GM06990 (cell line): ENCODE results near the gene BACH2.

Experiments
- DNase-seq: peaks from one replicate; pipeline ENCODE4 v3.0.0-alpha.2; 2011; ENCODE audit not compliant: insufficient read length; ENCODE audit errors: extremely low read depth
- H3K27me3 ChIP-seq: replicated peaks from 2 replicates; pipeline ENCODE4 v1.6.0; 2011; ENCODE audit warnings: low read length; ENCODE audit not compliant: control insufficient read depth, insufficient read depth
- H3K36me3 ChIP-seq: 2 replicates; pipeline ENCODE4 v1.5.1; 2011; ENCODE audit warnings: low read length; ENCODE audit not compliant: control insufficient read depth, insufficient read depth
- H3K4me3 ChIP-seq: replicated peaks from 2 replicates; pipeline ENCODE4 v1.5.1; 2011; ENCODE audit warnings: low read depth, mild to moderate bottlenecking, control low read depth, low read length
- CTCF ChIP-seq: IDR thresholded peaks from 2 replicates; pipeline ENCODE4 v1.5.1; 2011; ENCODE audit warnings: low read length, control low read depth, mild to moderate bottlenecking, inconsistent platforms; ENCODE audit not compliant: insufficient read depth, poor library complexity, severe bottlenecking

BACH2 gene

GRCh38 chr6:90162648-90163387 lies 133.8 kb downstream of the BACH2 start:
- Histone ChIP-seq H3K27me3 (no peaks in the 10 kb centered on the region), H3K4me3 (no peak overlapping the region), H3K36me3 (no peaks in the 10 kb centered on the region)
- no peak for TF ChIP-seq CTCF
- DNase-seq = no peak

- H3K27me3 ChIP-seq = no peaks in the 10 kb centered on the region
- no peak overlapping the region for H3K4me3 ChIP-seq
- DNase-seq = no peak
- no peaks in the 10 kb centered on the region for H3K36me3 ChIP-seq
- TF ChIP-seq CTCF = no peak
Measured at GRCh38 chr6:90160013-90160412, 136.6 kb downstream of the BACH2 start.

- no peaks in the 10 kb centered on the region for H3K36me3 ChIP-seq
- no peak for TF ChIP-seq CTCF
- no peaks in the 10 kb centered on the region for H3K27me3 ChIP-seq
- no peak overlapping the region for H3K4me3 ChIP-seq
- DNase-seq = no peak
Measured at GRCh38 chr6:90159452-90159851, 137.2 kb downstream of the BACH2 start.

- H3K4me3 ChIP-seq = no peak overlapping the region
- H3K36me3 ChIP-seq = no peaks in the 10 kb centered on the region
- no peak for DNase-seq
- no peaks in the 10 kb centered on the region for H3K27me3 ChIP-seq
- no peak for TF ChIP-seq CTCF
Measured at GRCh38 chr6:90158936-90159335, 137.7 kb downstream of the BACH2 start.

- H3K36me3 ChIP-seq = no peaks in the 10 kb centered on the region
- DNase-seq = no peak
- H3K4me3 ChIP-seq = no peak overlapping the region
- H3K27me3 ChIP-seq = no peaks in the 10 kb centered on the region
- no peak for TF ChIP-seq CTCF
Measured at GRCh38 chr6:90157441-90157840, 139.2 kb downstream of the BACH2 start.

- no peaks in the 10 kb centered on the region for H3K36me3 ChIP-seq
- H3K4me3 ChIP-seq = no peak overlapping the region
- no peaks in the 10 kb centered on the region for H3K27me3 ChIP-seq
- TF ChIP-seq CTCF = no peak
- DNase-seq = no peak
Measured at GRCh38 chr6:90156861-90157260, 139.8 kb downstream of the BACH2 start.
